DND-41 (cell line): ENCODE data around the gene JMJD8.

Experiments
- ATAC-seq: fragments of 200-7000 bp; cut with Tn5 transposase; 3 replicates; pipeline ENCODE4 v1.9.1; 2021; ENCODE audit warnings: low read depth; ENCODE audit not compliant: insufficient read depth
- DNase-seq: peaks from one replicate; pipeline ENCODE4 v3.0.0-alpha.2; 2020
- H2AFZ ChIP-seq: 2 replicates; pipeline ENCODE4 v1.6.0; 2012; ENCODE audit warnings: low read depth, low read length
- H3K27ac ChIP-seq: 2 replicates; pipeline ENCODE4 v1.5.1; 2012; ENCODE audit warnings: low read length, inconsistent platforms
- H3K27me3 ChIP-seq: fragments of 200-600 bp; sonication (generic); 2 replicates; pipeline ENCODE4 v1.6.0; 2012; ENCODE audit warnings: low read length, mild to moderate bottlenecking, inconsistent platforms; ENCODE audit not compliant: insufficient read depth, poor library complexity
- H3K36me3 ChIP-seq: 2 replicates; pipeline ENCODE4 v1.5.1; 2012; ENCODE audit warnings: low read length, inconsistent platforms; ENCODE audit not compliant: insufficient read depth
- H3K4me1 ChIP-seq: 2 replicates; pipeline ENCODE4 v1.5.1; 2012; ENCODE audit warnings: mild to moderate bottlenecking, low read length; ENCODE audit not compliant: insufficient read depth
- H3K4me2 ChIP-seq: 2 replicates; pipeline ENCODE4 v1.6.0; 2012; ENCODE audit warnings: mild to moderate bottlenecking, moderate library complexity, low read length, inconsistent platforms; ENCODE audit not compliant: insufficient read depth
- H3K4me3 ChIP-seq, 2 experiments: fragments of 200-600 bp in 1 of 2; shearing (Covaris generic) in 1 of 2; 2 replicates each; pipeline ENCODE4 v1.5.1; 2012 to 2016; ENCODE audit warnings: inconsistent platforms in 2 of 2, low read length in 2 of 2, mild to moderate bottlenecking in 2 of 2, low read depth in 1 of 2, moderate library complexity in 1 of 2
- H3K79me2 ChIP-seq: 2 replicates; pipeline ENCODE4 v1.6.0; 2012; ENCODE audit warnings: low read length, inconsistent platforms; ENCODE audit not compliant: insufficient read depth
- H3K9ac ChIP-seq: 2 replicates; pipeline ENCODE4 v1.6.0; 2012; ENCODE audit warnings: low read depth, mild to moderate bottlenecking, inconsistent platforms, low read length, moderate library complexity
- H3K9me3 ChIP-seq: 2 replicates; pipeline ENCODE4 v1.5.1; 2012; ENCODE audit warnings: low read length, moderate library complexity, mild to moderate bottlenecking, inconsistent platforms; ENCODE audit not compliant: insufficient read depth, severe bottlenecking
- H4K20me1 ChIP-seq: 2 replicates; pipeline ENCODE4 v1.6.0; 2012; ENCODE audit warnings: low read length; ENCODE audit not compliant: insufficient read depth
- EZH2 ChIP-seq: IDR thresholded peaks from 3 replicates; pipeline ENCODE4 v1.6.1; 2012; ENCODE audit warnings: borderline replicate concordance, low read depth, mild to moderate bottlenecking, moderate library complexity, low read length, inconsistent platforms; ENCODE audit not compliant: severe bottlenecking
- TF ChIP-seq, protein P1 (sequence below): IDR thresholded peaks from 2 replicates; pipeline ENCODE4 v1.5.1; 2012; ENCODE audit warnings: borderline replicate concordance, low read length, moderate library complexity, mild to moderate bottlenecking; ENCODE audit not compliant: poor library complexity, severe bottlenecking; ENCODE audit errors: extremely low read depth

JMJD8 gene

DNA sequence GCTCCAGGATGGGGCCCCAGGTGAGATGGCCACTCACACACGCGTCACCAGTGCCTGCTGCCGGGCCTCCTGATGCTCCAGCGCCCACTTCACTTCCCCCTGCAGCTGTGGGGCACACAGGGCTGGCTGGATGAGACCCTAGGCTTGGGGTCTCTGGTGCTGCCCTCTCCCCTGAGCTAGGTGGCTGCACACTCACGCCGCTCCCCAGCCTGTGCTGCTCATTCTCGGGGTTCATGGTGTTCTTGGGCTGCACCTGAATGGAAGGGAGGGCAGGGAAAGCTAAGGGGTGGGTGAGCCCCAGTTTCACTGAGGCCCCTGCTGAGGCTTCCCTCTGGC is 40.9 kb upstream of the JMJD8 start:
- no peaks in the 10 kb centered on the region for H3K79me2 ChIP-seq
- H3K4me1 ChIP-seq = peaks cover 37% of the 10 kb centered on the region
- no peak for DNase-seq
- H3K9me3 ChIP-seq = no peaks in the 10 kb centered on the region
- TF ChIP-seq, protein P1, sequence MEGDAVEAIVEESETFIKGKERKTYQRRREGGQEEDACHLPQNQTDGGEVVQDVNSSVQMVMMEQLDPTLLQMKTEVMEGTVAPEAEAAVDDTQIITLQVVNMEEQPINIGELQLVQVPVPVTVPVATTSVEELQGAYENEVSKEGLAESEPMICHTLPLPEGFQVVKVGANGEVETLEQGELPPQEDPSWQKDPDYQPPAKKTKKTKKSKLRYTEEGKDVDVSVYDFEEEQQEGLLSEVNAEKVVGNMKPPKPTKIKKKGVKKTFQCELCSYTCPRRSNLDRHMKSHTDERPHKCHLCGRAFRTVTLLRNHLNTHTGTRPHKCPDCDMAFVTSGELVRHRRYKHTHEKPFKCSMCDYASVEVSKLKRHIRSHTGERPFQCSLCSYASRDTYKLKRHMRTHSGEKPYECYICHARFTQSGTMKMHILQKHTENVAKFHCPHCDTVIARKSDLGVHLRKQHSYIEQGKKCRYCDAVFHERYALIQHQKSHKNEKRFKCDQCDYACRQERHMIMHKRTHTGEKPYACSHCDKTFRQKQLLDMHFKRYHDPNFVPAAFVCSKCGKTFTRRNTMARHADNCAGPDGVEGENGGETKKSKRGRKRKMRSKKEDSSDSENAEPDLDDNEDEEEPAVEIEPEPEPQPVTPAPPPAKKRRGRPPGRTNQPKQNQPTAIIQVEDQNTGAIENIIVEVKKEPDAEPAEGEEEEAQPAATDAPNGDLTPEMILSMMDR = no peak
- TF ChIP-seq EZH2 = no peak
- H2AFZ ChIP-seq = no peak overlapping the region
- no peak for ATAC-seq
- peaks cover 6% of the 10 kb centered on the region for H3K27me3 ChIP-seq
- no peak overlapping the region for H3K4me3 ChIP-seq
- no peak overlapping the region for H3K27ac ChIP-seq
- H3K9ac ChIP-seq = no peak overlapping the region
- H3K36me3 ChIP-seq = no peaks in the 10 kb centered on the region
- H3K4me2 ChIP-seq = no peak overlapping the region
- peaks cover 32% of the 10 kb centered on the region for H4K20me1 ChIP-seq

DNA sequence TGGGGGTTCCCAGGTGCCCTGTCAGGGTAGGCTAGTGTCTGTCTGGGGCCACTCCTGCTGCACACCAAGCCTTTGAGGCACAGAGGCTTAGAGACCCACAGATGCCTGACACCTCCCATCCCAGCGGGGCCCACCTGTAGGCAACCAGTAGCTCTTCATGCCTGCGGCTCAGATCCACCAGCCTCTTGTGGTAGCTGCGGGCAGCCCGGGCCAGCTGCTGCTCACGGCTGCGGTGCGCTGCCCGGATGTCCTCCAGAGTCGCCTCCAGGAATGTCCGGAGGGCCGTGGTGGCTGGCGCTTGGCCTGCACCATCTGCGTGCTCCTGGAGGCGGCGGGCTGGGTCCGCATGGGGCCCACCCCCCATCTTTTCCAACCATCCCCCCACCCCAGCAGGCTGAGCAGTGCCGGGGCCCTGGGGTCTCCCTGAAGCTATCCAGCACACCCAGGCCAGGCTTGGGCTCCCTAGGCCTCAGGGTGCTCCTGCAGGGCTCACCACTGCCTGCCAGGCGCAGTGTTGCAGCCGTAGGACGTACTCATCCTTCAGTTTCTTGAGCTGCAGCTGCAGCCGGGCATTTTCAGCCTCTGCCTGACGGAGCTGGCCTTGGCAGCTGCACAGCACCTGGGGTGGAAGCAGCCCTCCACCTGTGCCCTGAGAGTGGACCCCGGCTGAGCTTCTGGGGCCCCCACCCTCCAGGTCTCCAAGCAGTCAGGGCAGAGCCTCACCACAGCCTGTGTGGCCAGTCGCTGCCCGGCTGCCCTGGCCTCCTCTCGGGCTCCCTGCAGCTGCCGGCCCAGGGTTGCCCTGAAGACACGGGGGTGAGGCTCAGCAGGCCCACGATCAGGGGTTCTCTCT is 40.3 kb upstream of the JMJD8 start:
- Histone ChIP-seq H3K4me1 (peaks cover 43% of the 10 kb centered on the region), H3K27me3 (peaks cover 6% of the 10 kb centered on the region), H3K9ac (no peak overlapping the region), H3K36me3 (no peaks in the 10 kb centered on the region), H3K4me3 (no peak overlapping the region), H2AFZ (no peak overlapping the region), H4K20me1 (peaks cover 35% of the 10 kb centered on the region), H3K4me2 (no peak overlapping the region), H3K9me3 (no peaks in the 10 kb centered on the region), H3K27ac (no peak overlapping the region), H3K79me2 (no peaks in the 10 kb centered on the region)
- no peak for DNase-seq
- ATAC-seq = no peak
- TF ChIP-seq, protein P1 = no peak
- TF ChIP-seq EZH2 = no peak

DNA sequence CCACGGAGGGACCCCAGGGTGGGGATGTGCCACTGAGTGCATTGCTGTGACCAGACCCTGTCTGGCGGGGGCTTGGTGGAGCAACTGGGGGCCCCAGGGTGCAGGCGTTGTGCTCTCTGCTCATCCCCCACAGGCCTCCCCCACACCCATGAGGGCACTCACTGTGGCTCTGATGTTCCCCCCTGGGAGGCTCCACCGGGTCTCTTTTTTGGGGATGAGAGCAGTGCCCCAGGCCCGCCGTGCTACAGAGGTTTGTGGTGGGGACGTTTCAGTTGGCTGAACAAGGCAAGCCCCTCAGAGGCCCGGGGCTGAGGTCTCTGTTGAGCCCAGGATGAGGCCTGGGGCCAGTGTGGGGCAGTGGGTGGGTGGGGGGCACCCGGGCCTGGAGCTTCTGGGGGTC is 39.6 kb upstream of the JMJD8 start:
- no peaks in the 10 kb centered on the region for H3K79me2 ChIP-seq
- no peak overlapping the region for H3K4me3 ChIP-seq
- no peak for DNase-seq
- no peak overlapping the region for H3K9ac ChIP-seq
- H4K20me1 ChIP-seq = peaks cover 43% of the 10 kb centered on the region
- no peak for ATAC-seq
- H3K27me3 ChIP-seq = peaks cover 6% of the 10 kb centered on the region
- H3K4me2 ChIP-seq = no peak overlapping the region
- H3K27ac ChIP-seq = no peak overlapping the region
- TF ChIP-seq, protein P1 = no peak
- no peak for TF ChIP-seq EZH2
- no peaks in the 10 kb centered on the region for H3K36me3 ChIP-seq
- no peak overlapping the region for H2AFZ ChIP-seq
- H3K9me3 ChIP-seq = no peaks in the 10 kb centered on the region
- H3K4me1 ChIP-seq = peaks cover 50% of the 10 kb centered on the region
